ENCODE data around the gene GPNMB.

GPNMB gene

DNA sequence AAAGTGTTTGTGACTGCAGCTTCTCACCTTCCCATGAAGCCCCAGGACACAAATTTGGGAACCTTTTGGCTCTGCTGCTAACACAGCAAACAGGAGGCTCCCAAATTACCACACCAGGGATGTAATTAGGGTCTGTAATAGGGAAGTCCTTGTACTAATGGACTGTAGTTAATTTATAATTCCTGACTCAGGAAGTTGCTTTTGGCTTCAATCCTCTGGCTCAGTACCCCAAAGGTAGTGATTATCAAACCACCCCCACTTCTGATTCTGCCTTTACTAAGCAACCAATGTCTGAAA lies 48.8 kb downstream of the GPNMB start:
- TF ChIP-seq, protein P1, sequence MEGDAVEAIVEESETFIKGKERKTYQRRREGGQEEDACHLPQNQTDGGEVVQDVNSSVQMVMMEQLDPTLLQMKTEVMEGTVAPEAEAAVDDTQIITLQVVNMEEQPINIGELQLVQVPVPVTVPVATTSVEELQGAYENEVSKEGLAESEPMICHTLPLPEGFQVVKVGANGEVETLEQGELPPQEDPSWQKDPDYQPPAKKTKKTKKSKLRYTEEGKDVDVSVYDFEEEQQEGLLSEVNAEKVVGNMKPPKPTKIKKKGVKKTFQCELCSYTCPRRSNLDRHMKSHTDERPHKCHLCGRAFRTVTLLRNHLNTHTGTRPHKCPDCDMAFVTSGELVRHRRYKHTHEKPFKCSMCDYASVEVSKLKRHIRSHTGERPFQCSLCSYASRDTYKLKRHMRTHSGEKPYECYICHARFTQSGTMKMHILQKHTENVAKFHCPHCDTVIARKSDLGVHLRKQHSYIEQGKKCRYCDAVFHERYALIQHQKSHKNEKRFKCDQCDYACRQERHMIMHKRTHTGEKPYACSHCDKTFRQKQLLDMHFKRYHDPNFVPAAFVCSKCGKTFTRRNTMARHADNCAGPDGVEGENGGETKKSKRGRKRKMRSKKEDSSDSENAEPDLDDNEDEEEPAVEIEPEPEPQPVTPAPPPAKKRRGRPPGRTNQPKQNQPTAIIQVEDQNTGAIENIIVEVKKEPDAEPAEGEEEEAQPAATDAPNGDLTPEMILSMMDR (IDR thresholded peaks at IDR 0.05; ENCODE audit: low read depth, low read length): no peak
- Histone ChIP-seq H3K9me3 (ENCODE audit: severe bottlenecking) (no peaks in the 10 kb centered on the region), H3K36me3 (peaks cover 5% of the 10 kb centered on the region), H3K4me3 (ENCODE audit: low read depth, low read length) (no peak overlapping the region), H3K27me3 (ENCODE audit: insufficient read depth, low read depth, severe bottlenecking) (no peaks in the 10 kb centered on the region), H3K27ac (no peak overlapping the region)
- DNase-seq: no peak

GRCh38 chr7:23298141-23298881 lies 51.7 kb downstream of the GPNMB start:
- DNase-seq: peak; percentile 48
- Histone ChIP-seq H3K4me3 (ENCODE audit: low read depth, low read length) (peak overlapping the region; percentile 97), H3K36me3 (peaks cover 33% of the 10 kb centered on the region), H3K27me3 (ENCODE audit: insufficient read depth, low read depth, severe bottlenecking) (no peaks in the 10 kb centered on the region), H3K27ac (peak overlapping the region; percentile 93), H3K9me3 (ENCODE audit: severe bottlenecking) (no peaks in the 10 kb centered on the region)
- TF ChIP-seq, protein P1 (IDR thresholded peaks at IDR 0.05; ENCODE audit: low read depth, low read length): no peak

GRCh38 chr7:23298885-23299769 lies 52.6 kb downstream of the GPNMB start, which contains the start of gene MALSU1:
TSS of gene MALSU1 (plus strand) at chr7:23299339. CDS start at chr7:23299353, 14 bp downstream.
- Histone ChIP-seq H3K4me3 (ENCODE audit: low read depth, low read length) (peak within 1 kb of the TSS; percentile 97), H3K27ac (peak within 1 kb of the TSS; percentile 93), H3K9me3 (ENCODE audit: severe bottlenecking) (no peaks in the 10 kb centered on the region), H3K27me3 (ENCODE audit: insufficient read depth, low read depth, severe bottlenecking) (no peaks in the 10 kb centered on the region), H3K36me3 (peaks cover 40% of the 10 kb centered on the region)
- TF ChIP-seq, protein P1 (IDR thresholded peaks at IDR 0.05; ENCODE audit: low read depth, low read length): no peak
- peak; percentile 97 for DNase-seq

DNA sequence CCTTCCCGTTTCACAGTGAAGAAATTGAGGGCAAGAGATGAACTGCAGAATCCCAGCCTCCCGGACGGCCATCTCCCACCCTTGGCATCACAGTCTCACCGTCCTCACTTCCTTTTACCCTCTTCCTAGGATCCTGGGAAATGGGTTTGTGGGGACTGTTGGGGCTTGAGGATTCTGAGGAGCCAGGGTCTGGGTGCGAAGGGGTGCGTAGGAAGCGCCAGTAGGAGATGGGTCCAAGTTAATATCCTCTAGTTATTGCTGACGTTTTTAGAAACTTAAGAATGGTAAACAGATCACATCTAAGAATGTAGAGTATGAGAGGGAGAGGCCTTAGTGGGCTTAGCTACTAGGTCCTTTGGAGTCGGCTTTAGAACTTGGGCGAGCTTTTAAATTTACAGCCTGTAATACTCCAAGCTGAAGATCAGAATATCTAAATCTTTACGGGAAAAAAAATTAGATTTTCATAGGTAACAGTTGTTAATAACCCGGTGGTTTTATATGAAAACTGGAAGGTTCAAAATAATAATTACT lies 53.3 kb downstream of the GPNMB start:
- Histone ChIP-seq H3K27me3 (ENCODE audit: insufficient read depth, low read depth, severe bottlenecking) (no peaks in the 10 kb centered on the region), H3K9me3 (ENCODE audit: severe bottlenecking) (no peaks in the 10 kb centered on the region), H3K36me3 (peaks cover 47% of the 10 kb centered on the region), H3K4me3 (ENCODE audit: low read depth, low read length) (peak overlapping the region; percentile 97), H3K27ac (peak overlapping the region; percentile 93)
- TF ChIP-seq, protein P1 (IDR thresholded peaks at IDR 0.05; ENCODE audit: low read depth, low read length): no peak
- peak; percentile 14 for DNase-seq

- TF ChIP-seq, protein P1 (IDR thresholded peaks at IDR 0.05; ENCODE audit: low read depth, low read length): no peak
- no peak overlapping the region for H3K4me3 ChIP-seq (ENCODE audit: low read depth, low read length)
- no peaks in the 10 kb centered on the region for H3K27me3 ChIP-seq (ENCODE audit: insufficient read depth, low read depth, severe bottlenecking)
- H3K9me3 ChIP-seq (ENCODE audit: severe bottlenecking): no peaks in the 10 kb centered on the region
- H3K27ac ChIP-seq: no peak overlapping the region
- H3K36me3 ChIP-seq: peaks cover 66% of the 10 kb centered on the region
- no peak for DNase-seq
Observed at GRCh38 chr7:23306936-23307521, 60.5 kb downstream of the GPNMB start.
